ENCODE results near the gene HEXIM1.

Gene HEXIM1

GRCh38 chr17:45164734-45165269, 16.5 kb downstream of the HEXIM1 start:
- 95 to 98% methylated on average over 5 to 6 of the region's 7 CpGs for WGBS, 2 experiments (ENCODE audit: insufficient coverage in 2 of 2)
- Histone ChIP-seq H3K27ac (ENCODE audit: low read depth, low read length, severe bottlenecking) (no peak overlapping the region), H3K9me3 (ENCODE audit: control insufficient read depth, low read length) (no peaks in the 10 kb centered on the region), H3K36me3 (ENCODE audit: control insufficient read depth, insufficient read depth, low read length) (peaks cover 6% of the 10 kb centered on the region), H3K4me3 (ENCODE audit: extremely low read depth, insufficient read depth, low read length, poor library complexity, severe bottlenecking) (no peak overlapping the region), H3K4me1 (ENCODE audit: control insufficient read depth, insufficient read depth, low read length, poor library complexity, severe bottlenecking) (peaks cover 11% of the 10 kb centered on the region)

- Histone ChIP-seq H3K4me1 (ENCODE audit: control insufficient read depth, insufficient read depth, low read length, poor library complexity, severe bottlenecking) (peaks cover 28% of the 10 kb centered on the region), H3K9me3 (ENCODE audit: control insufficient read depth, low read length) (no peaks in the 10 kb centered on the region), H3K4me3 (ENCODE audit: extremely low read depth, insufficient read depth, low read length, poor library complexity, severe bottlenecking) (no peak overlapping the region), H3K36me3 (ENCODE audit: control insufficient read depth, insufficient read depth, low read length) (peaks cover 10% of the 10 kb centered on the region), H3K27ac (ENCODE audit: low read depth, low read length, severe bottlenecking) (no peak overlapping the region)
- WGBS, 2 experiments (ENCODE audit: insufficient coverage in 2 of 2), result 93 to 96% methylated on average over 37 to 42 of the region's 43 CpGs
Measured at GRCh38 chr17:45168991-45169752, 20.9 kb downstream of the HEXIM1 start.

- 84 to 92% methylated on average over 8 to 10 of the region's 12 CpGs for WGBS, 2 experiments (ENCODE audit: insufficient coverage in 2 of 2)
Measured at GRCh38 chr17:45170280-45170930, 22.1 kb downstream of the HEXIM1 start.

GRCh38 chr17:45170931-45171337, 22.7 kb downstream of the HEXIM1 start:
- peaks cover 28% of the 10 kb centered on the region for H3K4me1 ChIP-seq (ENCODE audit: control insufficient read depth, insufficient read depth, low read length, poor library complexity, severe bottlenecking)
- no peak overlapping the region for H3K4me3 ChIP-seq (ENCODE audit: extremely low read depth, insufficient read depth, low read length, poor library complexity, severe bottlenecking)
- H3K27ac ChIP-seq (ENCODE audit: low read depth, low read length, severe bottlenecking), result peak overlapping the region; percentile 78
- WGBS, 2 experiments (ENCODE audit: insufficient coverage in 2 of 2), result 88 to 90% methylated on average over 5 of the region's 5 CpGs
- peaks cover 10% of the 10 kb centered on the region for H3K36me3 ChIP-seq (ENCODE audit: control insufficient read depth, insufficient read depth, low read length)
- H3K9me3 ChIP-seq (ENCODE audit: control insufficient read depth, low read length), result no peaks in the 10 kb centered on the region

More at GRCh38 chr17:45170280-45170930, 22.1 kb downstream of the HEXIM1 start:
- peaks cover 10% of the 10 kb centered on the region for H3K36me3 ChIP-seq (ENCODE audit: control insufficient read depth, insufficient read depth, low read length)
- H3K4me3 ChIP-seq (ENCODE audit: extremely low read depth, insufficient read depth, low read length, poor library complexity, severe bottlenecking), result no peak overlapping the region
- H3K9me3 ChIP-seq (ENCODE audit: control insufficient read depth, low read length), result no peaks in the 10 kb centered on the region
- H3K27ac ChIP-seq (ENCODE audit: low read depth, low read length, severe bottlenecking), result peak overlapping the region; percentile 78
- peaks cover 28% of the 10 kb centered on the region for H3K4me1 ChIP-seq (ENCODE audit: control insufficient read depth, insufficient read depth, low read length, poor library complexity, severe bottlenecking)

- Histone ChIP-seq H3K36me3 (ENCODE audit: control insufficient read depth, insufficient read depth, low read length) (peaks cover 10% of the 10 kb centered on the region), H3K4me3 (ENCODE audit: extremely low read depth, insufficient read depth, low read length, poor library complexity, severe bottlenecking) (no peak overlapping the region), H3K9me3 (ENCODE audit: control insufficient read depth, low read length) (no peaks in the 10 kb centered on the region), H3K4me1 (ENCODE audit: control insufficient read depth, insufficient read depth, low read length, poor library complexity, severe bottlenecking) (peaks cover 28% of the 10 kb centered on the region), H3K27ac (ENCODE audit: low read depth, low read length, severe bottlenecking) (peak overlapping the region; percentile 78)
- 43 to 48% methylated on average over 6 to 12 of the region's 20 CpGs for WGBS, 2 experiments (ENCODE audit: insufficient coverage in 2 of 2)
Measured at GRCh38 chr17:45171338-45172231, 23.3 kb downstream of the HEXIM1 start.

- H3K27ac ChIP-seq (ENCODE audit: low read depth, low read length, severe bottlenecking), result peak overlapping the region; percentile 78
- no peak overlapping the region for H3K4me3 ChIP-seq (ENCODE audit: extremely low read depth, insufficient read depth, low read length, poor library complexity, severe bottlenecking)
- peaks cover 10% of the 10 kb centered on the region for H3K36me3 ChIP-seq (ENCODE audit: control insufficient read depth, insufficient read depth, low read length)
- no peaks in the 10 kb centered on the region for H3K9me3 ChIP-seq (ENCODE audit: control insufficient read depth, low read length)
- WGBS, 2 experiments (ENCODE audit: insufficient coverage in 2 of 2), result 61 to 76% methylated on average over 3 of the region's 5 CpGs
- peaks cover 28% of the 10 kb centered on the region for H3K4me1 ChIP-seq (ENCODE audit: control insufficient read depth, insufficient read depth, low read length, poor library complexity, severe bottlenecking)
Measured at GRCh38 chr17:45172232-45172540, 23.9 kb downstream of the HEXIM1 start.

- 55 to 62% methylated on average over 7 to 8 of the region's 10 CpGs for WGBS, 2 experiments (ENCODE audit: insufficient coverage in 2 of 2)
- Histone ChIP-seq H3K27ac (ENCODE audit: low read depth, low read length, severe bottlenecking) (peak overlapping the region; percentile 78), H3K4me3 (ENCODE audit: extremely low read depth, insufficient read depth, low read length, poor library complexity, severe bottlenecking) (no peak overlapping the region)
Measured at GRCh38 chr17:45172541-45173286, 24.4 kb downstream of the HEXIM1 start.

GRCh38 chr17:45175759-45176115, 27.5 kb downstream of the HEXIM1 start:
- H3K4me1 ChIP-seq (ENCODE audit: control insufficient read depth, insufficient read depth, low read length, poor library complexity, severe bottlenecking), result peaks cover 21% of the 10 kb centered on the region
- no peak overlapping the region for H3K4me3 ChIP-seq (ENCODE audit: extremely low read depth, insufficient read depth, low read length, poor library complexity, severe bottlenecking)
- H3K9me3 ChIP-seq (ENCODE audit: control insufficient read depth, low read length), result no peaks in the 10 kb centered on the region
- H3K36me3 ChIP-seq (ENCODE audit: control insufficient read depth, insufficient read depth, low read length), result no peaks in the 10 kb centered on the region
- no peak overlapping the region for H3K27ac ChIP-seq (ENCODE audit: low read depth, low read length, severe bottlenecking)
- WGBS, 2 experiments (ENCODE audit: insufficient coverage in 2 of 2), result 89 to 95% methylated on average over 2 to 3 of the region's 3 CpGs

More at GRCh38 chr17:45172541-45173286, 24.4 kb downstream of the HEXIM1 start:
- H3K9me3 ChIP-seq (ENCODE audit: control insufficient read depth, low read length), result no peaks in the 10 kb centered on the region
- H3K4me1 ChIP-seq (ENCODE audit: control insufficient read depth, insufficient read depth, low read length, poor library complexity, severe bottlenecking), result peaks cover 28% of the 10 kb centered on the region
- peaks cover 10% of the 10 kb centered on the region for H3K36me3 ChIP-seq (ENCODE audit: control insufficient read depth, insufficient read depth, low read length)

GRCh38 chr17:45177563-45177962, 29.3 kb downstream of the HEXIM1 start:
- WGBS, 2 experiments (ENCODE audit: insufficient coverage in 2 of 2), result 74 to 96% methylated on average over 2 to 4 of the region's 7 CpGs
- Histone ChIP-seq H3K9me3 (ENCODE audit: control insufficient read depth, low read length) (no peaks in the 10 kb centered on the region), H3K4me1 (ENCODE audit: control insufficient read depth, insufficient read depth, low read length, poor library complexity, severe bottlenecking) (peaks cover 4% of the 10 kb centered on the region), H3K4me3 (ENCODE audit: extremely low read depth, insufficient read depth, low read length, poor library complexity, severe bottlenecking) (no peak overlapping the region), H3K36me3 (ENCODE audit: control insufficient read depth, insufficient read depth, low read length) (no peaks in the 10 kb centered on the region), H3K27ac (ENCODE audit: low read depth, low read length, severe bottlenecking) (no peak overlapping the region)

- Histone ChIP-seq H3K4me3 (ENCODE audit: extremely low read depth, insufficient read depth, low read length, poor library complexity, severe bottlenecking) (no peak overlapping the region), H3K4me1 (ENCODE audit: control insufficient read depth, insufficient read depth, low read length, poor library complexity, severe bottlenecking) (no peaks in the 10 kb centered on the region), H3K27ac (ENCODE audit: low read depth, low read length, severe bottlenecking) (no peak overlapping the region), H3K36me3 (ENCODE audit: control insufficient read depth, insufficient read depth, low read length) (no peaks in the 10 kb centered on the region), H3K9me3 (ENCODE audit: control insufficient read depth, low read length) (no peaks in the 10 kb centered on the region)
- 90 to 95% methylated on average over 4 to 5 of the region's 5 CpGs for WGBS, 2 experiments (ENCODE audit: insufficient coverage in 2 of 2)
Measured at GRCh38 chr17:45184144-45184543, 35.9 kb downstream of the HEXIM1 start.

Measured in mesodermal cell (in vitro differentiated cells).